GM19035 (cell line): ENCODE measurements around the gene GOSR1.
"Not testable (repeated sequence)": the region's sequence is repeated elsewhere in the genome, so short reads cannot be mapped to it uniquely, and the experiment has no call there.

Source experiments
- ATAC-seq: cut with Tn5 transposase; IDR thresholded peaks from one replicate; pipeline ENCODE4 v1.9.1; 2021; ENCODE audit not compliant: unreplicated experiment

GOSR1 gene

DNA sequence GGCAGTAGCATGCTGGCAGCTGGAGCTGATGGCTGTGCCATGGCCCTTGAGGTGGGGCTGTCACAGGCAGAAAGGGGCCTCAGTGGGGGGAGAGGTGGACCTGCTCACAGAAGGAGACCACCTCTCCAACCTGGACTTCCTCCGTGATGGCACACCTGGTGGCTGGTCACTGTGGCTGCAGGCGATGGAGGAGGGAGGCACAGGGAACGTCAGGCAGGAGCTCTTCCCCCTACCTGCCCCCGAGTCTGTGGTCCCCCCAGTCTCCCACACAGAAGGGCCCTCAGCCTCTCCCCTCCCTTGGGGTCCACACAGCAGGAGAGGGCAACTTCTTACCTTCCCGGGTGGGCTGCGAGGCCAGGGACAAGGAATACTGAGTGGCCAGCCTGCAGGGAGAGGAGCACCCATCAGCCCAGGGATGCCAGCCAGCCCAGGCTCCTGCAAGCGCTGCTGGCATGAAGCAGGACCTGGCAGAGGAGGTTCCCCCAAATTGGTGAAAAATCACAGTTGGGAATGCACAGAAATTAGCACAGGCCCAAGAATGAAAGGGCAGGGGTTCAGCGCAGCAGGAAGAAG lies 96.5 kb downstream of the GOSR1 start:
- no peak for ATAC-seq

- not testable (repeated sequence) for ATAC-seq
These were observed 97.1 kb downstream of the GOSR1 start for GRCh38 chr17:30574309-30574708.

- not testable (repeated sequence) for ATAC-seq
These were observed 97.6 kb downstream of the GOSR1 start for GRCh38 chr17:30574806-30575205.

- ATAC-seq, result not testable (repeated sequence)
These were observed 98.6 kb downstream of the GOSR1 start for GRCh38 chr17:30575648-30576325.

DNA sequence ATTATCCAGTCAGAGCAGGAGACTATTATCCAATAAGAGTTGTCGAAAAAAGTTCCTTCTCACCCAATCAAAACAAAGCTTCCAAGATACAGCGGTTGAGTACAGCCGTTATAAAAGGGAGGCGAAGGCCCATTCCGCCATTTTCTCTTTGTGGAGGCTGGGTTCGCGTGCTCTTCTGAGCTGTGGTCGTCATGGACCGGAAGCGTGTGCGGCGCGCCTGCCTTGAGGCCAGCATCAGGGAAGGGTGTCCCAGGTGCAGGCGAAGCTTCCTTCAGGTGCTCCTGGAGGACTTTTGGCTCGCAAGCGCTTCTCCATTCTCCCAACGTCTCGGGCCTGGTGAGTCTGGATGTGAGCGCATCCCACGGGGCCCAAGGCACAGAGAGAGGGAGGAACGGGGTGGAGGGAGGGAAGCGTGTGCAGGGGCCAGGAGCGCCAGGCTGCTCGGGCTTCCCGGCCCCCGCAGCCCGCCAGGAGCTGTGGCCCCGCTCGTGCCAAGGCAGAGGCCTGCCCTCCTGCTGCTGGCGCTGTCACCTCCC lies 99.2 kb downstream of the GOSR1 start:
- ATAC-seq, result no peak
